AG20443 (cell line): Measurements from ENCODE around the gene PBRM1.
"Not testable (repeated sequence)": the region's sequence is repeated elsewhere in the genome, so short reads cannot be mapped to it uniquely, and the experiment has no call there.

Experiments used
- DNase-seq: peaks from one replicate; pipeline ENCODE4 v3.0.0; 2012; ENCODE audit warnings: low spot score, mixed read lengths

PBRM1 gene

DNA sequence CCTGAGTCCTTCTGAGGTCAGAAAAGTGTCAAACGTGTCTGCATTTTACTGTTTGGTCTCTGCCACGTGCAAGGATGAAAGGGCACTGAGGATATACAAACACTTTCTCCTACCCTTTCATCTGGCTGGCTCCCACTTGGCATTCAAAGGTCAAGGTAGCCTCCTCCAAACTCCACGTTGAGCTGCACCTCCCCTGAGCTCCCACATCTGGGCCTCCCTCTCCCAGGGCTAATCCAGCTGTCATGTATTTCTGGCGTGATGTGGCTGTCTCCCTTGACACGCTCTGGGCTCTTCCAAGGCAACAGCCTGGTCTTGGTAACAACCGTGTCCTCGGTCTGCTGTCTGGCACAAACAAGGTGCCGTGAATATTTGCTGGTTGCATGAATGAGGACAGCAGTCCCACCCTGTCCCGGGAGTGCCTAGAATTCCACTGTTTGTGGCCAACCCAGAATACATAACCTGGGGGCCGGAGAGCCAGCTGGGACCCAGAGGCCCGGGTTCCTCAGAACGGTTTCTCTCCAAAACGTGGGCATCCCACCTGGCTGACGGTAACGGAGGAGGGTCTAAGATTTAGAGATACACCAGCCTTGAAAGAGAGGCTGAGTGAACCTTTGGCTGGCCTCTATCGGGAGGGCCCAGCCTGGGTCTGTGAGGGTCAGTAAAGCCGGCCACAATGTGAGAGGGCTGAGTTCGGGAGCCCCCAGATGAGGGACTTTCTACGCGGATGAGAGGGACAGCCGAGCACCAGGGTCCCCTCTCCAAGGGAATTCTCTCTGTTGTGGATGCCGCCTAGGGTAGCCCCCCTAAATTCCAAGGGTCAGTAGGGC is 19.1 kb upstream of the PBRM1 start:
- DNase-seq, result peak; percentile 61

DNA sequence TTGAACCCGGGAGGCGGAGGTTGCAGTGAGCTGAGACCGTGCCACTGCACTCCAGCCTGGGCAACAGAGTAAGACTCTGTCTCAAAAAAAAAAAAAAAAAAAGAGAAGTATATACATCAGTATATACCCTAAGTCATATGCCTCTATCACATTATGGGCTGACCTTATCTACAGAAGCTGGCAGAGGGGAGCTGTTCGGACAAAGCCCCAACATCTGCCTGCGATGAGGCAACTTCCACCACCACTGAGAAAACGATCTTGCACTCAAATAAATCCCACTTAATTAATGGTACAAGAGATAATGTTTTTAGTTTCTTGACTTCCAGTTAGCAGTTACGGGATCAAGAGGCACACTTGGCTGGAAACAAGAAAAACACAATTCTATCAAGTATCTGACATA is 17.6 kb upstream of the PBRM1 start:
- no peak for DNase-seq

DNA sequence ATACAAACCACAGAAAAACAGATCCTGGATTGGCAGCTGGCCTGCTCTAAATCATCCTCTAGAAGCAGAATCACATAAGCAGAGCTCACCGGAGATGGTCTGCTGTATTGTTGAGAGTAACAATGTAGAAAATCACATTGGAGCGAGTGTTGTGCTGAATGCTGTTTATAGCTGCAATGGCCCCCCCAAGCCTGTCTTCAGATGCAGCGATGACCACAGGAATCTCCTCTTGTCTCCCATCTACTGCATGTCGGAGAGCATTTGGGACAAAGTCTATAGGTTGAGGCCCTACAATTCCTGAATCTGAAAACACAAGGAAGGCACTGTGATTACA is 11.9 kb upstream of the PBRM1 start:
- no peak for DNase-seq

DNA sequence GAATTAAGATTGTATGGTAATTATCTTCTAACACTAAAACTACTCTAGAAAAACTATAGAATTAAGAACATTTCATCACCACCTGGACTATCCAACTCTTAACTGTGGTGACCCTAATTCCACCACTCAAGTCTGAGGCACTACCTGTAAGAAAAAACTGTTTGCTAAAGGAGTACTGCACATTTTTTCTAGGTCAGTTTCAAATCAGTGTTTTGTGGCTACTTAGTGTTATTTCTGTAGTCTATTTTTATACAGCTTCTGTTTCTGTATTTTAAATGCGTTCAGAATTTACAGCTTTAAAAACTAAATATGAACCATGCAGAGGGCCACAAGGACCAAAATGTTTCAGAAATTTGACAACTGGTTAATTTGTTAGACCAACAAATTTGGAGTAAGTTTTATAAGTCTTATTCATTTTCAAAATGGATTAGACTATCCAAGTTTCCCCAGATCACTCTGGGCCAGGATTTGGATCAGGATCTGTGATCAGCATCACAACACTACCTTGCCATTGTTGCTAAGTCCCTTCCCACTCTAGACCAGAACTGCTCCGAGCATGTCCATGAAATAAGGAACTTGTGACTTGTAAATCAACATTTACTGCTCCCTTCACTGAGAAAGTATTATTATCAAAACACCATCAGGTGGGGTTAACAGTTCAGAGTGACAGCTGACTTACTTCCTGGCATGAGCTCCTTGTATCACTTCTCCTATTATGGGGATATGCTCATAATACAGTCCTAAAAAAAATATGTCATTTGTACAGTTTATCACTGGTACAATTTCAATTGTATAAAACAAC is 11.3 kb upstream of the PBRM1 start:
- no peak for DNase-seq

DNA sequence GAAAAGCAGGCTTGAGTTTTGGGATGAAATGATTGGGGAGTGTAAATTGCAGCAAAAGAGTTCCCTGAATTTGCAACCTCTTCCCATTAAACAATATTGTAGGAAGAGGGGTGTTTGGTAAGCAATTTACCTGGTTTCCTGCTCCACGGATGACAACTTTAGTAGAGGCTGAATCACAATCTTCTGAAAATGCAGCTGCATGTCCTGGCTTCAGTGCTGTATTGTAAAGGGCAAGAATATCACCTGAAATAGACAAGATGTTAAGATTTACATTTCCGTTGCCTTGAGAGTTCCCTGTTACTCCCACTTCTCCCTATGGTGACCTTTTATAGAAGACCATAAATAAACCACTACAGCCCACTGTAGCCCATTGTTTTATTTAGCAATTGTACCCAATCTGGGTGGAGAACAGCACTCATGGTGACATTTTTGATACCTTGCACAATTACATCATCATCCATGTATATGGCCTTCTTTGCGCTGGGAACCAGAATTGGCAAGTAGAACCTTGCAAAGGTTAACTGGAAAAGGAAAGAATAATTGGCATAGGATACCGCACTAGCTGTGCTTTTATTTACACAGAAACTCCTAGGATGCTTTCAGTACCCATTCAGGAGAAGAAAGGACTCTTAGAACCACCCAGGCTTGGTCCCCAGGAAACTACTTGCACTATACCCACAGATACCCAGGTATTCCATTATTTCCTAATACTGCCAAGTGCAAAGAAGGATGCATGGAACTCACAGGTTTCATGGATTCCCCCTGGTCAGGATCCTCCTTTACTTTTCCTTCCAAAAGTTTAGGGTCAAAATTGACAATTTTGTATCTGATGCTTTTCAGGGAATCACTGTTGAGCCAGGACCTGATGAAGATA is 10.3 kb upstream of the PBRM1 start:
- no peak for DNase-seq

DNA sequence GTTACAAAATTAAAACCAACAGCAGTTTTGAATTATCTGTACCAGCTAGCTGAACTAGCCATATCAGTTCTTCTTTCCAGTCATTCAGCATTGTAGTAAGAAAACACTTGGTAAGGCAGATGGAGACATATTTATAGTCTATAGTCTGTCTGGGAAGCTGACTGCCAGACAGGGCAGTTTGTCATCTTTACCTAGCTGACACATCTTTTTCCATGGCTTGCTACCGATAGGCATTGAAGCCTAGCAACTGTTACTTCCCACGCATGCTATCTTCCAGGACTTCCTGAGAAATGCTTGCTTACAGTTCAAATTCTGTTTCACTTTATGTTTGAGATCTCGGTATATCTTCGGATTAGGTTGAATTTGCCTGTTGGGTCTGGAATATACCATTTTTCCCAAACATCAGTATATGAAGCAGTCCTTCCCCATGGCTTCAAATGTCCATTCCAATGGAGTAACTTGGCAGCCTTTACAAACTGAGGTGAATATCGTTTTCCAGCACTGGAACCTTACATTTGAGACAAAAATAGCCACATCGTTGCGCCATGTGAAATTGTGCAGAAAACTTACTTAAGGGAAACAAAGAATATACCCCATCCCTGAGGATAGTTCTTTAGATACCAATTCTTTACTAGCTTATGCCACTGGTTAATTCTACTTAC is 8.9 kb upstream of the PBRM1 start:
- no peak for DNase-seq

DNA sequence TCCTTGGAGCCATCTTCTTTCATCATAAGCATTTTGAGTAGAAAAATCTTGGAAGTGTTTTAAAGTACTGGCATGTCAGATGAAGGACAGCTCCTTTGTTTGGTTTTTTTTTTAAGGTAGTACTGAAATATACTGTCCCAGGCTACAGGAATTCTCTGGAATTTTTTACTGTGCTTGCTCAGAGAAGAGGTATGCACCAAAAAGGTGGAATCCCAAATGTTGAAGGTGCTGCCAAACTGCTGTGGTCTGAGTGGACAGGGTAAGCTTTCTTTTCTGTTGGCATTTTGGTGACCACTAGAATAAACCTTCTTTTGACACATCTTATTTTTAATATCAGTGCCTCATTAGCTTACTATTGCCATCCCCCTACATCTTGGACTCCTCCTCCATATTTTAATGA is 7.4 kb upstream of the PBRM1 start:
- no peak for DNase-seq

DNA sequence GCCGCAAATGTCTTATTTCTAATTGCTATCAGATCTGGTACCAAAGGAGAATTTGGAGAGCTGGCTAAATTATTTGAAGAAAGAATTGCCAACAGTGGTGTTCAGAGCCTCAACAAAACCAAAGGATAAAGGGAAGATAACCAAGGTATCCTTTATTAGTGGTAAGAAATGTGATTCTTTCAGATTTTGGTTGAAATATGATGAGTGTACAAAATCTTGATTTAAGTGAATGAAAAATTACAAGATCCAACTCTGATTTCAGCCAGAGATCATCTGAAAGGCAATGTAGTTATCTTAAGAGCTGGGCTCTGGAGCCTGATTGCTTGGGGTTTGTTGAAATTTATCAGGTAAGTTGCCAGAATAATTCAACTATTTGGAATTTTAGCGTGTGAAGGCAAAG is 4.8 kb upstream of the PBRM1 start:
- no peak for DNase-seq

DNA sequence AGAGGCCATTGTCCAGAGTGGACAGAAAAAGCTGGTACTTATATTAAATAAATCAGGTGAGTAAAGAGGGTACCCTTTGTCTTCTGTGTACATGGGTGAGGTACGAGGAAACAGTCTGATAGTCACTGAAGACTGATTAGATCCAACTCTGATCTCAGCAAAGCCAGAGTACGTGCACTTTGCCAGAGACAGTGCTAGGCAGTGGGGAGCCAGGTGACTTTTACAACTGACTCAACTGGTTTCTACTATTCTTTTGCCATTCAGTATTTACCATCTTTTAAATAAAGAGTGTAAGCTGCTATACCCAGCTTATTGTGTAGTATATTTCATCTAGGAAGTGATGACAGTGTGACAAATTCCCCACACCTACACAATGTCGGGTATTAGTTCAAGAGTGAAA is 3.4 kb upstream of the PBRM1 start:
- no peak for DNase-seq

DNA sequence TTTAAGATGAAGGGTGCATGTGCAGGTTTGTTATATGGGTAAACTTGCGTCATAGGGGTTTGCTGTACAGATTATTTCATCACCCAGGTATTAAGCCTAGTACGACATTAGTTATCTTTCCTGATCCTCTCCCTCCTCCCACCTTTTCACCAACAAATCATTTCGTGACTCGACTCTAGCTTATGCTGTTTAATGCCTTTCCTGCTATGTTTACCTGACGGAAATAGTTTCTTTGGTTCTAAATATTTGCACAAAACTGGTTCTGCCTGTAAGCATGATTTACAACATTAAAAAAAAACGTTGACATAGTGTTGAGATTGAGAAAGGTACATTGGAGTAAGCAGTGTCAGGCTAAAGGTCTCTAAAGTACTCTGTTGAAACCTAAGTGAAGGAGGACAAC is 2.6 kb upstream of the PBRM1 start:
- no peak for DNase-seq

DNA sequence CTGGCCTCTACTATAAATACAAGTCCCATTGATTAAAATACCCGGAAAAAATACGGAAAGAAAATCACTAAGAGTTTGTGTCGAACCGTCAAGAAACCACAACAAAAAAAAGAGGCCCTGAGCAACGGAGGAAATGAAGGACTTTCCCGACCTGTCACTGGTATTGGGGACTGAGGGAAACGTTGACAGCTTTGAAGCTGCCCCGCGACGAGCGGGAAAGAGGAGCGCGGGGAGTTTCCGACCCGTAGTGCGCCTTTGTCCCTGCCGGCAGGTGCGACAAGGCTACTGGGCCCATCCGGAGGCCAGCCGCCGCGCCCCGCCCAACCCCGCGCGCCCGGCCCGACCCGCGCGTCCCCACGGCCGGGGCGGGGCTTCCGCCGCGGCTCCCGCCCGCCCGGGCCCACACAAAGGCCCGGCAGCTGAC is 416 bp downstream of the PBRM1 start:
- peak; percentile 96 for DNase-seq

DNA sequence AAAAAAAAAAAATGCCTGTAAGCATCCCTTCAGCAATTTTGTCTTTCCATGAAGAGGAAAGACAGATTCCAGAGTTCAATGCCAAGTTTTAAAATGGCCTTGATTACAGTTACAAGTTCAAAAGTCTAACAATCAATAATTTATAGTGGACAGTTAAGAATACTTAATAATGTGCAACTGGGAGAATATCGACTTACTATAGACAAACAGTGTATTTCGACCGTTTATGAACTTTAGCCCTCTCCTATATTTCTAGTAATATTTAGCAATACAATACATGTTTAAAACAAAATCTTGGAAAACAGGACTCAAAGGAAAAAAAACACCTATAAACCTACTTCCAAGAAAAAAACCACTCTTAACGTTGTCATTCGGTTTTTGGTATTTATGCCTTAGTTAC is 1.5 kb downstream of the PBRM1 start:
- DNase-seq, result no peak

DNA sequence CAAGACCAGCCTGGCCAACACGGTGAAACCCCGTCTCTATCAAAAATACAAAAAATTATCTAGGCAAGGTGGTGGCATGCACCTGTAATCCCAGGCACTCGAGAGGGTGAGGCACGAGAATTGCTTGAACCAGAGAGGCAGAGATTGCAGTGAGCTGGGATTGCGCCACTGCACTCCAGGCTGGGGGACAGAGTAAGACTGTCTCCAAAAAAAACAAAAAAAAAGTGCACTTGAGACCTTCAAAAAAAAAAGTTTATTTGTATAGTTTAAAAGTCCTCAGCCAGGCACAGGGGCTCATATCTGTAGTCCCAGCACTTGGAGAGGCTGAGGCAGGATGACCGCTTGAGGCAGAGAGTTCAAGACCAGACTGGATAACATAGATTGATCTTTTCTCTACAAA is 2.1 kb downstream of the PBRM1 start:
- DNase-seq, result no peak

DNA sequence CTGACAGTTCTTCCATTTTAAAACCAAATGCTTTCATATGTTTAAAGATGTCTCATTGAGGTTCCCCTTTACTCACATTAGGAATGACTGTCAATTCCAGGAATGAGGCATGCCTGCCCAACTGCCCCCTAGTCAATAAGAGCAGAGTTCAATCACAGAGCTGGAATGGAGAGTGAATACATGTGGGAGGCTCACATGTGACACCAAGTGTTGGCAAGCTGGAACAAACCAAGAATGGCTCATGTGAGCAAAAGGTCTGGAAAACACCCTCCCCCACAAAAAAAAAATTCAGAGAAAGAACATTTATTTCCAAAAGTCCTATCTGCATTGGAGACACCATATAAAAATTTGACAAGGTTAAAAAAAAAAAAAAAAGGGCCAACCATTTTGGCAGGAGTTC is 3.7 kb downstream of the PBRM1 start:
- DNase-seq, result peak; percentile 68

DNA sequence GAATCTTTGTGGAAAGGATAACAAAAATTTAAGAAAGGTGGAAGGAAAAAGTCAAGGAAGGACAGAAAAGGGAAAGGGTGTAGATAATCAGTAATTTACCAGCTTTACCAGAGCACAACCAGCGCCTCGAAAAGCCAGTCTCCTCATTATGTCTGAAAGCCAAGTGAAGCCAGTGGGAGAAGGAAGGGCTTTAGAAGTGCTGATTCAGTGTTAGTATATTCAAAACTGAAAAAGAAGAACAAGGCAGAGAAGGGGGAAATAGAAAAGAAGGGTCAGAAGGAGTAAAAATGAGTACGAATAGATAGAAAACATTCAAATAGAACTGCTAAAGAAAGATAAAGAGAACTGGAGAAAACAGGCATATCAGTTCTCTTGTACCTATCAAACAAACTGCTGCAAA is 4.1 kb downstream of the PBRM1 start:
- no peak for DNase-seq

DNA sequence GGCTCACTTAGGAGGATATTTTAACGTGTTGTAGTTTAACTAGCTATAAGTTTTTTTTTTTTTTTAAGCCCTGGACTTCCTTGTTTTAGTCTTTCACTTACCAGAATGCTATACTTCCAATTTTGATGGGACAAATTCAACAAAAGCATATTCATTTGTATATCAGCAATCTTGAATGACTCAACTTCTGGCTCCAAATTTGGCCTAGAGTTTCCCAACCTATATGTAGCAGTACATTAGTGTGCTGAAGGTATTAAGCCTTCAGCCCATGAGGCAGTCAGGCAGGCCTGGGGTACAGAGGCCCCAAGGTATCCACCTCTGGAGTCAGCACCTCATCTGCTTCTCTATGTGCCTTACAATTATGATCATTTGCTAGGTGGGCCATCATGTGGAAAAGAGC is 5.9 kb downstream of the PBRM1 start:
- DNase-seq, result no peak

DNA sequence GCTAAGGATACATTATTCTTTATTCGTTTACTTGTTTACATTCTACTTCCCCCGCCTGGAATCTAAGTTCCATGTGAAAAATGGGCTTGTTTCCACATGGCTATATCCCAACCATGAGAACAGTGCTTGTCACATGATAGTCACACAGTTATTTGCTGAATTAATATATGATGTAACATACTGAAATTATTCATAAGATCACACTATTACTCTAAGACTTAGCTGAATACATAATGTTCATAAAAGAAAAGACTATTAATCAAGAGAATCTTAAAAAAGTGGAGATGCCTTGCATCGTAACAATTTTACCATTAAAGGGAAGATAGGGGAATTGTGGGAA is 6.5 kb downstream of the PBRM1 start:
- no peak for DNase-seq

DNA sequence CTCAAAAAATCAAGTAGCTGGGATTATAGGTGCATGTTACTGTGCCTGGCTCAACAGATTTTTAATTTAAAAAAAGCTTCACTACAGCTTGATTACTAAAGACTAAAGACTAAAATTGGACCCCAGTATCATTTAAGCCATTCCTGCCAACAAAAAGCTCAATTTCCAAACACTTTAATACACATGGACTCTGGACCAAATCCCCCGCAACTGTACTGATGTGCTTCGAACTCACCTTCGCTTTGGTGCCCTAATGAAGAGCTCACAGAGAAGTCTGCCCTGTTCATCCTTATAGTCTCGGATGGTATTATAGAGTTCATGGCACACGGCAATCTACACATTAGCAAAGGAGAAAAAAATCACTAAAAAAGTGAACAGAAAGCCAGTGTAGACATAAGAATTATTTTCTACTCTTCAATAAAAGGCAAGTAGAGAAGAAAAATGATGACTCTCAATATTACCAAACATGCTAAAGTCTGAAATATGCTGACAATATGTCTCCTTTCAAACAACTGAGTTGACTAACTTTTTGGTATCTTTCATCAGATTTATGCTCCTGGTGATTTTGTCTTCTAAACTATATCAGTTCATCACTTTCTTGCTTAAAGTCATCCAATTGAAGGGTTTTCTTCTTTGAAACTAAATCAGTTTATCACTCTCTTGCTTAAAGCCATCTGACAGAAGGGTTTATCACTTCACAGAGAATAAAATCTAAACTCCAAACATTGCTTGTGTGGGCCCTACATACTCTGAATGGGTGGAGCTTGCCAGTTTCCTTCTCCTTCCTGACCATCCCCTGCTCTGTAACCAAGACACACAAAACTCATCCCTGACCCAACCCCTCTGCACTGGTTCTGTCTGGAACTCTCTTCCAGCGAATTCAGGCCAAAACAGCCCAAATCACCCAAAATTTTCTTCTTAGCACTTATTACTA is 7.2 kb downstream of the PBRM1 start:
- no peak for DNase-seq

DNA sequence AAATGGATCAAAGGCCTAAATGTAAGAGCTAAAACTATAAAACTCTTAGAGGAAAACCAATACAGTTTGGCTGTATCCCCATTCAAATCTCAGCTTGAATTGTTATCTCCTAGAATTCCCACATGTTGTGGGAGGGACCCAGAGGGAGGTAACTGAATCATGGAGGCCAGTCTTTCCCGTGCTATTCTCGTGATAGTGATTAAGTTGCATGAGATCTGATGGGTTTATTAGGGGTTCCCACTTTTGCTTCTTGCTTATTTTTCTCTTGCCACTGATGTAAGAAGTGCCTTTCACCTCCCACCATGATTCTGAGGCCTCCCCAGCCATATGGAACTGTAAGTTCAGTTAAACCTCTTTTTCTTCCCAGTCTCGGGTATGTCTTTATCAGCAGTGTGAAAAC is 9.5 kb downstream of the PBRM1 start:
- DNase-seq, result not testable (repeated sequence)

DNA sequence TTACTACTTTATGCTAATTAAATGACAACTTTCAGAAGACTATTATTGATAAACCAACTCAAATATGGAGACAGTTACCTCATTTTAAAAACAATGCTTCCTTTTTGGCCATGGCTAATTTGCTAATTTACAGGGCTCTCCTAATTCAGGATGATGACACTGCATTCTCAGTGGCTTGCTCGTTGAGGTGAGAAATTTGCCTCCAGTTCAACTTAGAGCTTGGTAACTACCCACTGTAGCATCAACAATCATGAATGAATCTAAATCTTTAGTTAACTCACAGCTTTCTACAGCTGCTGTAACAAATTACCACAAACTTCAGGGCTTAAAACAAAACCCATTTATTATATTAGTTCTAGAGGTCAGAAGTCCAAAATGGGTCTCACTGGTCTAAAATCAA is 14.0 kb downstream of the PBRM1 start:
- no peak for DNase-seq
